Suppressor macrophage (primary cell): Measurements from ENCODE around the gene SOX13.

Source experiments
- DNase-seq, 4 experiments: peaks; one replicate each; pipeline ENCODE4 v3.0.0-alpha.2; 2020 to 2022

SOX13 gene

GRCh38 chr1:204154568-204155255 lies 81.8 kb downstream of the SOX13 start:
- DNase-seq = no peak

DNA sequence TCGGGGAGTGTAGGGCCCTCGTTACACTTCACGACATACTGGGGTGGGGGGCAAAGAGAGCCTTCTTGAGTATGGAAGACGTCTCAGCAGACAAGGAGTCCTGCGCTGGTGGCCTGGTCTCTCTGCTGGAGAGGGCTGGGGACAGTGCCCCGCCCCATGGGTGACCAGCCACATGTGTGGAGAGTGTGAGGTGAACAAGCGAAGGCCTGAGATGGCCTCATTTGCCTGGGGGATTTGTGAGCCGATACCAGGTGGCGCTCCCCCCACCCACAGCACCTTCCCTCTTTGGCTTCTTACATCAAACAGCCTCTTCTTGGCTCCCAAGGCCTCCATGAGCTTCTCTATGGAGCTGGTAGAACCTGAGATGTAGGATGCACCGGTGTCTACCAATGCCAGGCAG lies 83.0 kb downstream of the SOX13 start:
- no peak for DNase-seq

GRCh38 chr1:204157962-204158361 lies 85.0 kb downstream of the SOX13 start:
- peak; percentile 44 to 84 (median 70) for DNase-seq

GRCh38 chr1:204161609-204162493 lies 88.9 kb downstream of the SOX13 start:
- DNase-seq = no peak

DNA sequence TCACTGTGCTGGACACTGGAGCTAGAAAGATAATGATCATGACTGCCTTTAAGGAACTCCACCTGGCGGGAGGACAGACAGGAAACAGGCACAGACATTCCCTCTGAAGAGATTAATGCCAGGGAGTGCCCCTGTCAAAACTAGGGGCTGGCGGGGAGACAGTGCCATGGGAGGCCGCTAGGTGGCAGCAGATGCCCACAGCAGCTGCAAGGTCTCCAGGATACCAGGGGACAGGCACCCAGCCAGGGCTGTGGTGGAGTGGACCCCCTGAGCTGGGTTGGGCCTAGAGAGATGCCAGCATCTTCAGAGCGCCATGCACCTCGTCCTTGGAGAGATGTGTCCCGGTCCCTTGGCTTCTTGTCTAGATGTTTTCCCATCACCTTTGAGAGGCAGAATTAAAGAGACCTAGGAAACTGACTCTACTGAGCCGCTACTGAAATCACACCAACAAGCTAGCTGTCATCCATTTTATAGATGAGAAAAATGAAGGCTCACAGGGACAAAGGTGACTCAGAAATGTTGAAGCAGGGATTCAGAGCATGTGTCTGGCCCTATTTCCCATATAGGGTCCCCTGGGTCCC lies 89.7 kb downstream of the SOX13 start:
- peak; percentile 74 to 88 (median 82) for DNase-seq

DNA sequence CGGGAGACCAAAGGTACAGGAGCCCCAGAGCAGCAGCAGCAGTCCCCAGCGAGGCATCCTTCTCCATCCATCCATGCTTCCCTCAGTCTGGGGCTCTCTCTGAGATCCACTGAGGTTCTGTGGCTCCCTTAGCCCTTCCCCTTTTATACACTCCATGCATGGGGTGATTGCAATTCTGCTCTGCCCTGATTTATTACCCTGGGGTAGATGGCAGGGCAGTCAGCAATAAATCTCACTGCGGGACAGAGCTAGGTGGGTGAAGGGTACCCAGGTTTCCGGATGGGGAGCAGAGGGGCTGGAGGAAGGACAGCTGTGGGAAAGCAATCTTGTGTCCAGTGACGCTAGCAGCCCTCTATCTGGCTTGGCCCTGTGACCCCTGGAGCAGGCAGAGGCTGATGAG lies 93.3 kb downstream of the SOX13 start, which contains the start of gene REN:
REN (minus strand) TSS at position 119 of the 400 bp plus-strand sequence; CDS start at position 75, 44 bp downstream.
- DNase-seq = no peak

GRCh38 chr1:204167730-204168129 lies 94.8 kb downstream of the SOX13 start:
- DNase-seq = no peak

- DNase-seq = no peak
Observed at GRCh38 chr1:204169858-204170257, 96.9 kb downstream of the SOX13 start.

- DNase-seq = no peak
Observed at GRCh38 chr1:204170494-204171155, 97.7 kb downstream of the SOX13 start.

DNA sequence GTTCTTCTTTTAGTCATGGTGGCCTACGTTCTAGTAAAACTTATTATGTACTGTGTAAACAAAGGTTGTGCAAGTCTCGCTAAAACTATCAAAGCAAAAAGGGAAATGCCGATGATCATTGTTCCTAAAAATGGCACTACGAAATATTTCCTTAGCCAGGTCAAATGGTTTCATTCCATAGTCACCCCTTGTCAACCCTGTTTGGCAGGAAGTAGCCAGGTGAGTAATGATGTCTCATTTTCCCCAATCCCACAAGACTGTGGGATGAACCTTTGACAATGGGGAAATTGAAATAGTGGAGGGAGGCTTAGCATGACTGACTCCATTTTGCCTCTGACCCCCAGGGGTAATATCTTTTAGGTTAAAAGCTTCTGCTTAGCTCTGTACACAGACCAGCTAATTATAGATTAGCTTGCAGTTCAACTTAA lies 98.8 kb downstream of the SOX13 start:
- peak; percentile 31 to 75 (median 58) for DNase-seq

GRCh38 chr1:204172404-204173029 lies 99.6 kb downstream of the SOX13 start:
- DNase-seq = no peak

- no peak for DNase-seq
Observed at GRCh38 chr1:204174958-204175357, 102.0 kb downstream of the SOX13 start.

DNA sequence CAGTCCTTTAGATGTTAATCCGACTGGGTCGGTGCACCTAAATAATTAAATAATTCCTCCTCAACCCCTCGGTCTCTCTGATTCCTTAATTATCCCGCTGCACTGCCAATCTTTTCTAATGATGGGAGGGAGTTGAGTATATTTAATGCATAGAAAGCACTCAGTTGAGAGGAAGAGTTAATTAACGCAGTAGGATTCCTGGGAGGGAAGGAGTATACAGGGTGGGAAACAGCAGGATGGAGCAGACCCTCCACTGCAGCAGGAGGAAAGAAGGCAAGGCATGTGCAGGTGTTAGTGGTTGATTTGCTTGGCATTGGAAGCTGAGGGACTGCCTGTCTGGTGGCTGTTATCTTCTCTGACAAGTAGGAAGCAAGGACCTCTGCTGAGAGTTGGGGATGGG lies 103.1 kb downstream of the SOX13 start:
- no peak for DNase-seq

DNA sequence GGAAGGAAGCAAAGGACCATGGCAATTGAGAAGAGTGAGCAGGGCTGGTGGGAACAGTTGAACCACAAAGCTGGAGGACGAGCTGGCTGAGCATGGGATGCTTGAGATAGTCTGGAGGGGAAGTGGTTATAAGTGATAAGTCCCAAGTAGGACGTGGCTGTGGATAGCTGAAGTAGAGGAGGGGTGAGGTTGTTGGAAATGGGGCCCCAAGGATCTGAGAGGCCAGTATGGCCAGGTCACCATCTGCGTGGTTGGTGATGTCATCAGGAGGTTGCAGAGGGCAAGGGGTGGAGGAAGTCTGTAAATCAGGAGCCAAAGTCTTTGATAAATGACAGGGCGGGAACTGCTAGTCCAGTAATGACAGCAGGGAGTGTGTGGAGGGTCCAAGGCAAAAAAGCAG lies 104.2 kb downstream of the SOX13 start:
- peak in 3 of 4 experiments; percentile 19 to 49 (median 20) for DNase-seq
